ENCODE results near the gene NFAM1.

Gene NFAM1

GRCh38 chr22:42400811-42401534 is 31.2 kb downstream of the NFAM1 start:
- in situ Hi-C loops (cut with HindIII; ENCODE audit: low pct_unique_long_range_greater_than_20kb, low sequenced_read_pairs) = no loop called here
- DNase-seq (ENCODE audit: low read depth in 1 of 2, low spot score in 1 of 2) = no peak
- no peak for TF ChIP-seq JUND (IDR thresholded peaks at IDR 0.05; ENCODE audit: low read depth)

GRCh38 chr22:42399315-42400271 is 32.6 kb downstream of the NFAM1 start:
- DNase-seq (ENCODE audit: low read depth in 1 of 2, low spot score in 1 of 2) = no peak
- in situ Hi-C loops (cut with HindIII; ENCODE audit: low pct_unique_long_range_greater_than_20kb, low sequenced_read_pairs) = no loop called here
- TF ChIP-seq JUND (IDR thresholded peaks at IDR 0.05; ENCODE audit: low read depth) = no peak

- in situ Hi-C loops (cut with HindIII; ENCODE audit: low pct_unique_long_range_greater_than_20kb, low sequenced_read_pairs) = no loop called here
- no peak for TF ChIP-seq JUND (IDR thresholded peaks at IDR 0.05; ENCODE audit: low read depth)
- no peak for DNase-seq (ENCODE audit: low read depth in 1 of 2, low spot score in 1 of 2)
These were observed 34.6 kb downstream of the NFAM1 start for GRCh38 chr22:42397332-42398249.

GRCh38 chr22:42396621-42397331 is 35.4 kb downstream of the NFAM1 start:
- in situ Hi-C loops (cut with HindIII; ENCODE audit: low pct_unique_long_range_greater_than_20kb, low sequenced_read_pairs) = no loop called here
- no peak for TF ChIP-seq JUND (IDR thresholded peaks at IDR 0.05; ENCODE audit: low read depth)
- DNase-seq (ENCODE audit: low read depth in 1 of 2, low spot score in 1 of 2) = no peak

GRCh38 chr22:42389143-42389542 is 43.1 kb downstream of the NFAM1 start:
- DNase-seq (ENCODE audit: low read depth in 1 of 2, low spot score in 1 of 2) = no peak
- in situ Hi-C loops (cut with HindIII; ENCODE audit: low pct_unique_long_range_greater_than_20kb, low sequenced_read_pairs) = no loop called here
- no peak for TF ChIP-seq JUND (IDR thresholded peaks at IDR 0.05; ENCODE audit: low read depth)

- TF ChIP-seq JUND (IDR thresholded peaks at IDR 0.05; ENCODE audit: low read depth) = no peak
- in situ Hi-C loops (cut with HindIII; ENCODE audit: low pct_unique_long_range_greater_than_20kb, low sequenced_read_pairs) = no loop called here
- DNase-seq (ENCODE audit: low read depth in 1 of 2, low spot score in 1 of 2) = no peak
These were observed 43.9 kb downstream of the NFAM1 start for GRCh38 chr22:42388130-42388797.

GRCh38 chr22:42387631-42388030 is 44.6 kb downstream of the NFAM1 start:
- in situ Hi-C loops (cut with HindIII; ENCODE audit: low pct_unique_long_range_greater_than_20kb, low sequenced_read_pairs) = no loop called here
- TF ChIP-seq JUND (IDR thresholded peaks at IDR 0.05; ENCODE audit: low read depth) = no peak
- DNase-seq (ENCODE audit: low read depth in 1 of 2, low spot score in 1 of 2) = no peak

GRCh38 chr22:42385696-42386095 is 46.5 kb downstream of the NFAM1 start:
- TF ChIP-seq JUND (IDR thresholded peaks at IDR 0.05; ENCODE audit: low read depth) = no peak
- DNase-seq (ENCODE audit: low read depth in 1 of 2, low spot score in 1 of 2) = no peak
- in situ Hi-C loops (cut with HindIII; ENCODE audit: low pct_unique_long_range_greater_than_20kb, low sequenced_read_pairs) = no loop called here

GRCh38 chr22:42384506-42384905 is 47.7 kb downstream of the NFAM1 start:
- in situ Hi-C loops (cut with HindIII; ENCODE audit: low pct_unique_long_range_greater_than_20kb, low sequenced_read_pairs) = no loop called here
- TF ChIP-seq JUND (IDR thresholded peaks at IDR 0.05; ENCODE audit: low read depth) = no peak
- DNase-seq (ENCODE audit: low read depth in 1 of 2, low spot score in 1 of 2) = no peak

- DNase-seq (ENCODE audit: low read depth in 1 of 2, low spot score in 1 of 2) = no peak
- in situ Hi-C loops (cut with HindIII; ENCODE audit: low pct_unique_long_range_greater_than_20kb, low sequenced_read_pairs) = no loop called here
- no peak for TF ChIP-seq JUND (IDR thresholded peaks at IDR 0.05; ENCODE audit: low read depth)
These were observed 48.3 kb downstream of the NFAM1 start for GRCh38 chr22:42383851-42384417.

- no peak for DNase-seq (ENCODE audit: low read depth in 1 of 2, low spot score in 1 of 2)
- no peak for TF ChIP-seq JUND (IDR thresholded peaks at IDR 0.05; ENCODE audit: low read depth)
- in situ Hi-C loops (cut with HindIII; ENCODE audit: low pct_unique_long_range_greater_than_20kb, low sequenced_read_pairs) = no loop called here
These were observed 48.9 kb downstream of the NFAM1 start for GRCh38 chr22:42383287-42383686.
